GM13977 (cell line): Measurements from ENCODE around the gene ADGRB2.

Experiments
- DNase-seq: peaks from one replicate; pipeline ENCODE4 v3.0.0; 2012; ENCODE audit warnings: low spot score
- in situ Hi-C: fragments of 300-500 bp; cut with MboI; formaldehyde crosslinking; loops from one replicate; pipeline ENCODE4 v1.12.0; 2022; ENCODE audit warnings: low sequenced_read_pairs, low pct_unique_long_range_greater_than_20kb, mixed read lengths, inconsistent platforms; ENCODE audit not compliant: unreplicated experiment
- TF ChIP-seq, protein P1 (sequence below): IDR thresholded peaks from 2 replicates; pipeline ENCODE4 v1.5.1; 2012; ENCODE audit warnings: mild to moderate bottlenecking, control low read depth; ENCODE audit not compliant: insufficient read depth; ENCODE audit errors: extremely low read depth, missing control alignments

Gene ADGRB2

DNA sequence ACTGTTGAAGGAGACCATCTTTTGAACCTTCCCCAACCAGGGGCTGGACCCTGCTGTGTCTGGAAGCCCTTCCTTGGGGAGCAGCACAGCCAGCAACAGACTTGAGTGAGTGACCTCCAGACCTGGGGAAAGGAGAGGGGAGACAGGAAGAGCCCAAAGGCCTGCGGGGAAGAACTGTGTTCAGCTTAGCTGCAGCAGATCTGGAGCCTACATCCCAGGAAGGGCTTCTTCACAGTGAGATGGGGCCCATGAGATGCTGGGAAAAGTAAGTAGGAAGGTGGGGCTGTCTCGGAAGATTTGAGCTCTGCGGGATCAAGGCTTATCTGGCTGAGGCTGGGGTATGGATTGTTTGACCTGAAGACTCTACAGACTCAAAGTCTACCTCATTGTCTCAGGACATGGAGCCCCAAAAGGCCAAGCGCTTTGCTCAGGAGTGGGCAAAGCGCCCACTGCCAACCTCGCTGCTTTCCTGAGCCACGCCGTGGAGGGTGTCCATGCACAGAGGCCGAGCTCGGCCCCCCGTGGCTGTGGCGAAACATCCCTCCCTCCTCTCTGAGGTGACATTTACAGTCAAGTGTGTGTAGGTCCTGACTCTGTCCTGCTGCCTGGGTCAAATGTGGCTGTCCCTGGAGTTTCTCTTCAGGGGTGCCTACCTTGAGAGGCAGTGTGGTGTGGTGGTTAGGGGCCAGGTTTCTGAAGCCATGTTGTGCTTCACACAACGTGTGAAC is 27.2 kb upstream of the ADGRB2 start:
- TF ChIP-seq, protein P1, sequence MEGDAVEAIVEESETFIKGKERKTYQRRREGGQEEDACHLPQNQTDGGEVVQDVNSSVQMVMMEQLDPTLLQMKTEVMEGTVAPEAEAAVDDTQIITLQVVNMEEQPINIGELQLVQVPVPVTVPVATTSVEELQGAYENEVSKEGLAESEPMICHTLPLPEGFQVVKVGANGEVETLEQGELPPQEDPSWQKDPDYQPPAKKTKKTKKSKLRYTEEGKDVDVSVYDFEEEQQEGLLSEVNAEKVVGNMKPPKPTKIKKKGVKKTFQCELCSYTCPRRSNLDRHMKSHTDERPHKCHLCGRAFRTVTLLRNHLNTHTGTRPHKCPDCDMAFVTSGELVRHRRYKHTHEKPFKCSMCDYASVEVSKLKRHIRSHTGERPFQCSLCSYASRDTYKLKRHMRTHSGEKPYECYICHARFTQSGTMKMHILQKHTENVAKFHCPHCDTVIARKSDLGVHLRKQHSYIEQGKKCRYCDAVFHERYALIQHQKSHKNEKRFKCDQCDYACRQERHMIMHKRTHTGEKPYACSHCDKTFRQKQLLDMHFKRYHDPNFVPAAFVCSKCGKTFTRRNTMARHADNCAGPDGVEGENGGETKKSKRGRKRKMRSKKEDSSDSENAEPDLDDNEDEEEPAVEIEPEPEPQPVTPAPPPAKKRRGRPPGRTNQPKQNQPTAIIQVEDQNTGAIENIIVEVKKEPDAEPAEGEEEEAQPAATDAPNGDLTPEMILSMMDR, result no peak
- in situ Hi-C loops, result no loop called here
- DNase-seq, result no peak

DNA sequence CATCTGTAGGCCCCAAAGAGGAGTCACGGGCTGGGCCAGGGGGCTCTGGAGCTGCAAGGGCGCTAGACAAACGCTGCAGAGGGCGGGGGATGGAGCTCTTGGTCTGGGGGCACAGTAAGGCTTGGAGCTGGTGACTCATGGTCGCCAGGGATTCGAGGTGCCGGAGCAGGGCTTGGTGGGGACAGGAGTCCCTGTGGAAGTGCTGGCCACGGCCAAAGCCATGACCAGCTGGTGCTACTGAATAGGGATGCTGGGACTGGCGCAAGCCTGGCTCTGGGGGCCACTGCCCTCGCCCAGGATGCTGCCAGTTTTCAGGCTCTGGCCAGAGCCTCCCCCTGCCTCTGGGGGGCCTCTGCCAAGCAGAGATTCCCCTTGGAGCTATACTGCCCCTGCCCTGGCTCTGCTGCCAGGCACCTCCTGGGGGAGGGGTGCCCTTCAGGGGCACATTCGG is 26.5 kb upstream of the ADGRB2 start:
- in situ Hi-C loops, result no loop called here
- TF ChIP-seq, protein P1, result no peak
- DNase-seq, result no peak

DNA sequence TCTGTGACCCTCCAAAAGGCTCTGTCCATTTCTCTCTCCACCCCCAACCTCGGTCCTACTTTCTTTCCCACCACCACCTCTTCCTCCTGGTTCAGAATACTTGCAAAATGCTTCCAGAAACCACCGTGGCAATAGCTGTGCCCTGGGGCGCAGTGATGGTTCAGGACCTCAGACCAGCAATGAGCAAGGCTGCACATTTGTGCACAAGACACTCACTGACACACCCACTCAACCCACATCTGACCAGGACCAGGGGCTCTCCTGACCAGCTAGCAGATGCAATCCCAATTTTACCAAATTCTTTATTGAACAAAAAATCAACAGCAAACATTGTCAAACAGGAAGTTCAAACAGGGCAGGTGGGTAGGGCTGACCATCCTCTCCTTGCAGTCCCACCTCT is 26.0 kb upstream of the ADGRB2 start:
- TF ChIP-seq, protein P1, result no peak
- no peak for DNase-seq
- in situ Hi-C loops, result no loop called here

DNA sequence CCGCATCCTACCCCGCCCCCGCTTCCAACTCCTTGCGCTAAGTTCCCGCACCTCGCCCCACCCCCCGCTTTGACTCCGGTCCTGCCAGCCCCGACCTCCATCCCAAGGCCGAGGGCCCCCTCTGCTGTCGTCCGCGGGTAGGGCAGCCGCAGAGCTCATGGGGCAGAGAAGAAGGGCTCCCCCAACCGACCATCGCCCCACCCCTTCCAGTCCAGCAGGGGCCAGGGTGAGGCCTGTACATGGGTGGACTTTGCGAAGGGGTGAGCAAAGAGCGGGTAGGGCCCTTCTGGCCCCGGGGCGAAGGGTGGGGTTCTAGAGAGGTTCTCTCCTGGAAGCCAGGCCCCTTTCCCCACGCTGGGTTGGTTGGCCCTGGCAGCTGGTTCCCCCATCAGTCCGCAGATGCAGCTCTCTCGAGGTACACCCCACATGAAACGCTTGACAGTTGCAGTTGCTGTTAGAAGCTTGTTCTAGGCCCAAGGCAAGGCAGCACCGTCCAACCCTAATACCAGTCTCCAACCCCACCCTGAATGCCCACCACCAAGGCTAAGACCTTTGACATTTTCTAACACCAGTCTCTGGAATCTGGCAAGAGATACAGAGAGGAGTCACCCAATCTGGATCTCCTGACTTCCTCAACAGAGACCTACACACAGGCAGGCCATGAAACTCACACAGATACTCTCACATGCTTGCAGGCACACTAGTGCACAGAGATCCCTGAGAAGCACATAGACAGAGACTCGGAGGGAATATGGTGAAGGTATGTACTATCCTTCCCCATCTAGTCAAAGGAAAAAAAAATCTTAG is 25.3 kb upstream of the ADGRB2 start:
- in situ Hi-C loops, result no loop called here
- peak; percentile 95 for DNase-seq
- TF ChIP-seq, protein P1, result peak; percentile 100

DNA sequence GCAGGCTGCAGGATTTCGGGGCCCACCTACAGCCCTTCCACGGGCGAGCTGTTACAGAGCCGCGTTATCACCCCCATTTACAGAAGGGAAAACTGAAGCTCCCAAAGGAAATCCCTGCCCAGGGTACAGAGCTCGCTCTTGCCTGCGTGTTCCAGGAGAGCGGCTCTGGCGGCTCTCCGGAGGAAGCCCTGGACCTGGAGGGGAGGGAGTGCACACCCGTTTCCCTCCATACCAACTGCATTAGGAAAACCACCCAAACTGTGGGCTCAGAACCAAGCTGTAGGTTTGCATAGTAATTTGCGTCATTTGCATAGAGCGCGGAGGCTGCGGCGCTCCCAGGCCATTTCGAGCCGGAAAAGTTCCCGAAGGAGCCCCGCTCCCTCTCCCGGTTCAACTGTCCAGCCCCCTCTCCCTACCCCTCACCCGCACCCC is 24.7 kb upstream of the ADGRB2 start:
- in situ Hi-C loops, result no loop called here
- TF ChIP-seq, protein P1, result no peak
- DNase-seq, result no peak

DNA sequence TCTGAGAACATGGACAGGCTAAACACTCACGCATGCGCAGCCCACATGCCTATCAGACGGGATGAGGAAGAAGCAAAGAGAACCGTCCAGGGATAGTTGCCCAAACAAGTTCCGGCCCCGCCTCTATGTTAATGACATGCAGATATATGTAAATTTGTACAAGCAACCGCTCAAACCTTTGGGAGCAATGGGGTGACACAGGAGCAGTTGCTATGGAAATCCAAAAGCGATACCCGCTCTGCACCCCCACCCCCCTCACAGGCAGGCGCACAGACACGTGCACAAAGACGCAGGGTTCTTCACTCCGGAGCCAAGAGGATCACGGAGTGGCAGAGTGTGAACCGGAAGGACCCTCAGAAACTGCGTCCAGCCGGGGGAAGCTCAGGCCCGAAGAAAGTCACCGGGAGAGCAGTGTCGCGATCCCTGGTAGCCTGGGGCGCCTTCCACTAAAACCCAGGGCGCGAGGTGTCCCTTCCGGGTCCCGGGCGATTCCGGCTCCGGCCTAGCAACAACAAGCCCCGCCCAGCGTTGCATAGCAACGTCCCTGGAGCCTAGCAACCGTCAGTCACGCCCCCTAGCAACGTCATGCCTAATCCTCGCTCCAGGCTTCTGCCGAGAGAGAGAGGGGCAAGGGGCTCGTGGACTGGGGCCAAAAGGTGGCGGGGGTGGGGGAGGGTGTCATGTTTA is 24.1 kb upstream of the ADGRB2 start:
- in situ Hi-C loops, result no loop called here
- TF ChIP-seq, protein P1, result no peak
- peak; percentile 97 for DNase-seq
